WERI-Rb-1 (cell line): ENCODE data around the gene STYXL2.

ENCODE experiments used
- DNase-seq: peaks from one replicate; pipeline ENCODE4 v3.0.0-alpha.2; 2020
- H3K27ac ChIP-seq: fragments of 250-450 bp; sonication (Bioruptor Pico); 2 replicates; pipeline ENCODE4 v1.5.1; 2020; ENCODE audit warnings: mild to moderate bottlenecking, moderate library complexity
- H3K27me3 ChIP-seq: fragments of 250-450 bp; sonication (Bioruptor Pico); 2 replicates; pipeline ENCODE4 v1.5.1; 2021; ENCODE audit warnings: mild to moderate bottlenecking, low read depth, moderate library complexity; ENCODE audit not compliant: insufficient read depth, severe bottlenecking
- H3K36me3 ChIP-seq: fragments of 250-450 bp; sonication (Bioruptor Pico); 2 replicates; pipeline ENCODE4 v1.5.1; 2020; ENCODE audit warnings: mild to moderate bottlenecking, moderate library complexity
- H3K4me3 ChIP-seq: 2 replicates; pipeline ENCODE4 v1.5.1; 2011; ENCODE audit warnings: low read depth, mild to moderate bottlenecking, control low read depth, low read length
- H3K9me3 ChIP-seq: fragments of 250-450 bp; sonication (Bioruptor Pico); 2 replicates; pipeline ENCODE4 v1.5.1; 2021; ENCODE audit warnings: mild to moderate bottlenecking, moderate library complexity; ENCODE audit not compliant: severe bottlenecking
- CTCF ChIP-seq: IDR thresholded peaks from 2 replicates; pipeline ENCODE4 v1.5.1; 2011; ENCODE audit warnings: low read depth, mild to moderate bottlenecking, control low read depth, inconsistent platforms, low read length

Gene STYXL2

GRCh38 chr1:167093846-167094516 is at the start of gene STYXL2:
TSS of gene STYXL2 (plus strand) at chr1:167094075. CDS start at chr1:167094850, 775 bp downstream.
- Histone ChIP-seq H3K27me3 (no peaks in the 10 kb centered on the region), H3K27ac (no peak within 1 kb of the TSS), H3K36me3 (no peaks in the 10 kb centered on the region), H3K4me3 (no peak within 1 kb of the TSS), H3K9me3 (no peaks in the 10 kb centered on the region)
- no peak for TF ChIP-seq CTCF
- DNase-seq, result no peak

GRCh38 chr1:167051907-167052306 is 42.0 kb upstream of the STYXL2 start:
- H3K4me3 ChIP-seq, result no peak overlapping the region
- H3K9me3 ChIP-seq, result no peaks in the 10 kb centered on the region
- DNase-seq, result no peak
- no peaks in the 10 kb centered on the region for H3K36me3 ChIP-seq
- no peak overlapping the region for H3K27ac ChIP-seq
- no peaks in the 10 kb centered on the region for H3K27me3 ChIP-seq
- no peak for TF ChIP-seq CTCF

GRCh38 chr1:167052389-167052788 is 41.5 kb upstream of the STYXL2 start:
- peak; percentile 66 for TF ChIP-seq CTCF
- peak; percentile 29 for DNase-seq
- no peaks in the 10 kb centered on the region for H3K36me3 ChIP-seq

GRCh38 chr1:167054531-167054930 is 39.3 kb upstream of the STYXL2 start:
- no peaks in the 10 kb centered on the region for H3K36me3 ChIP-seq
- H3K9me3 ChIP-seq, result no peaks in the 10 kb centered on the region
- no peaks in the 10 kb centered on the region for H3K27me3 ChIP-seq
- no peak overlapping the region for H3K4me3 ChIP-seq
- no peak overlapping the region for H3K27ac ChIP-seq
- DNase-seq, result no peak
- no peak for TF ChIP-seq CTCF

More at GRCh38 chr1:167052389-167052788, 41.5 kb upstream of the STYXL2 start:
- no peaks in the 10 kb centered on the region for H3K27me3 ChIP-seq
- H3K4me3 ChIP-seq, result no peak overlapping the region
- no peak overlapping the region for H3K27ac ChIP-seq
- H3K9me3 ChIP-seq, result no peaks in the 10 kb centered on the region

GRCh38 chr1:167054946-167055630 is 38.8 kb upstream of the STYXL2 start:
- no peak for DNase-seq
- no peak overlapping the region for H3K27ac ChIP-seq
- TF ChIP-seq CTCF, result no peak

More at GRCh38 chr1:167054946-167055630, 38.8 kb upstream of the STYXL2 start:
- no peaks in the 10 kb centered on the region for H3K36me3 ChIP-seq
- H3K27me3 ChIP-seq, result no peaks in the 10 kb centered on the region
- no peaks in the 10 kb centered on the region for H3K9me3 ChIP-seq
- H3K4me3 ChIP-seq, result no peak overlapping the region
